ENCODE data around the gene FLNA. TPM values are rescaled to one million over a fixed set of nuclear protein-coding genes. Genes with fewer than 3 reads are reported as not detected.

The FLNA gene
- total RNA-seq, 1 donor from 2014 or later: 2,809 TPM

- H3K27me3 Mint-ChIP-seq (ENCODE audit: low read depth, unreplicated experiment): no peaks in the 10 kb centered on the region
- H3K9me3 ChIP-seq (ENCODE audit: insufficient read depth, low read depth, low read length): no peaks in the 10 kb centered on the region
- peaks cover 45% of the 10 kb centered on the region for H3K79me2 ChIP-seq (ENCODE audit: insufficient read depth, low read length)
- peaks cover 4% of the 10 kb centered on the region for H3K4me1 Mint-ChIP-seq (ENCODE audit: low read depth, unreplicated experiment)
- H3K36me3 Mint-ChIP-seq (ENCODE audit: low read depth, unreplicated experiment): no peaks in the 10 kb centered on the region
- H3K27ac Mint-ChIP-seq (ENCODE audit: unreplicated experiment): no peak overlapping the region
- H3K9ac ChIP-seq (ENCODE audit: low read length): peak overlapping the region; percentile 84
- DNase-seq (ENCODE audit: low read depth) (no peak), FAIRE-seq (peak; percentile 78)
- TF ChIP-seq EZH2 (IDR thresholded peaks at IDR 0.05; ENCODE audit: insufficient read depth, low read length): no peak
- no peak for TF ChIP-seq CTCF (IDR thresholded peaks at IDR 0.05; ENCODE audit: insufficient read depth, low read depth, low read length)
- H3K27ac ChIP-seq (ENCODE audit: low read depth, low read length): peak overlapping the region; percentile 80
- H3K4me3 ChIP-seq (ENCODE audit: insufficient read depth, low read depth, low read length): peak overlapping the region; percentile 39
- no peaks in the 10 kb centered on the region for H3K9me3 Mint-ChIP-seq (ENCODE audit: unreplicated experiment)
- H3K4me1 ChIP-seq (ENCODE audit: insufficient read depth, low read length): peaks cover 16% of the 10 kb centered on the region
- peak overlapping the region; percentile 82 for H3K4me2 ChIP-seq (ENCODE audit: low read length)
- H3K4me3 Mint-ChIP-seq (ENCODE audit: unreplicated experiment): peak overlapping the region; percentile 54
- H3K36me3 ChIP-seq (ENCODE audit: insufficient read depth, low read length): no peaks in the 10 kb centered on the region
- peak overlapping the region; percentile 47 for H2AFZ ChIP-seq (ENCODE audit: low read depth, low read length)
- H4K20me1 ChIP-seq (ENCODE audit: insufficient read depth, low read length): peaks cover 25% of the 10 kb centered on the region
- no peaks in the 10 kb centered on the region for H3K27me3 ChIP-seq (ENCODE audit: insufficient read depth, low read length)
These were observed 3.8 kb upstream of the FLNA start for GRCh38 chrX:154378059-154378798.

GRCh38 chrX:154376774-154377173, 2.3 kb upstream of the FLNA start:
- Mint-ChIP-seq H3K4me1 (ENCODE audit: low read depth, unreplicated experiment) (peaks cover 4% of the 10 kb centered on the region), H3K9me3 (ENCODE audit: unreplicated experiment) (no peaks in the 10 kb centered on the region), H3K27me3 (ENCODE audit: low read depth, unreplicated experiment) (no peaks in the 10 kb centered on the region), H3K4me3 (ENCODE audit: unreplicated experiment) (peak overlapping the region; percentile 34), H3K36me3 (ENCODE audit: low read depth, unreplicated experiment) (no peaks in the 10 kb centered on the region), H3K27ac (ENCODE audit: unreplicated experiment) (no peak overlapping the region)
- H3K36me3 ChIP-seq (ENCODE audit: insufficient read depth, low read length): no peaks in the 10 kb centered on the region
- H3K9ac ChIP-seq (ENCODE audit: low read length): no peak overlapping the region
- H2AFZ ChIP-seq (ENCODE audit: low read depth, low read length): no peak overlapping the region
- no peak for TF ChIP-seq CTCF (IDR thresholded peaks at IDR 0.05; ENCODE audit: insufficient read depth, low read depth, low read length)
- no peak for TF ChIP-seq EZH2 (IDR thresholded peaks at IDR 0.05; ENCODE audit: insufficient read depth, low read length)
- FAIRE-seq (no peak), DNase-seq (ENCODE audit: low read depth) (no peak)
- H3K4me3 ChIP-seq (ENCODE audit: insufficient read depth, low read depth, low read length): no peak overlapping the region
- peaks cover 20% of the 10 kb centered on the region for H3K4me1 ChIP-seq (ENCODE audit: insufficient read depth, low read length)
- peaks cover 24% of the 10 kb centered on the region for H4K20me1 ChIP-seq (ENCODE audit: insufficient read depth, low read length)
- no peaks in the 10 kb centered on the region for H3K27me3 ChIP-seq (ENCODE audit: insufficient read depth, low read length)
- H3K79me2 ChIP-seq (ENCODE audit: insufficient read depth, low read length): peaks cover 60% of the 10 kb centered on the region
- H3K9me3 ChIP-seq (ENCODE audit: insufficient read depth, low read depth, low read length): no peaks in the 10 kb centered on the region
- H3K4me2 ChIP-seq (ENCODE audit: low read length): no peak overlapping the region
- H3K27ac ChIP-seq (ENCODE audit: low read depth, low read length): no peak overlapping the region

DNA sequence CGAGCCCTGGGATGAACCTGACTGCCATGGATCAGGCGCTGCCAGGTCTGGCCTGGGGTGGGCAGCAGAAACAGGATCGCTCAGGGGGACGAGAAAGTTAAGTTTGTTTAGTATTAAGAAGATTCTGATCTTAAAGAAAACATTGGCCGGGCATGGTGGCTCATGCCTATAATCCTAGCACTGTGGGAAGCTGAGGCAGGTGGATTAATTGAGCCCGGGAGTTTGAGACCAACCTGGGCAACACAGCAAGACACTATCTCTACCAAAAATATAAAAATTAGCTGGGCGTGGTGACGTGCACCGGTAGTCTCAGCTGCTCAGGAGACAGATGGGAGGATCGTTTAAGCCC, 696 bp upstream of the FLNA start:
- no peak for TF ChIP-seq CTCF (IDR thresholded peaks at IDR 0.05; ENCODE audit: insufficient read depth, low read depth, low read length)
- no peak for TF ChIP-seq EZH2 (IDR thresholded peaks at IDR 0.05; ENCODE audit: insufficient read depth, low read length)
- no peak for FAIRE-seq

More for the DNA sequence above, 696 bp upstream of the FLNA start:
- Histone ChIP-seq H3K79me2 (ENCODE audit: insufficient read depth, low read length) (peaks cover 65% of the 10 kb centered on the region), H3K4me2 (ENCODE audit: low read length) (peak overlapping the region; percentile 82), H3K27ac (ENCODE audit: low read depth, low read length) (peak overlapping the region; percentile 26), H3K36me3 (ENCODE audit: insufficient read depth, low read length) (peaks cover under 1% of the 10 kb centered on the region), H3K4me1 (ENCODE audit: insufficient read depth, low read length) (peaks cover 13% of the 10 kb centered on the region), H3K27me3 (ENCODE audit: insufficient read depth, low read length) (no peaks in the 10 kb centered on the region), H3K4me3 (ENCODE audit: insufficient read depth, low read depth, low read length) (peak overlapping the region; percentile 28), H3K9me3 (ENCODE audit: insufficient read depth, low read depth, low read length) (no peaks in the 10 kb centered on the region), H3K9ac (ENCODE audit: low read length) (peak overlapping the region; percentile 65), H2AFZ (ENCODE audit: low read depth, low read length) (no peak overlapping the region), H4K20me1 (ENCODE audit: insufficient read depth, low read length) (peaks cover 16% of the 10 kb centered on the region)
- peaks cover 4% of the 10 kb centered on the region for H3K4me1 Mint-ChIP-seq (ENCODE audit: low read depth, unreplicated experiment)
- no peak overlapping the region for H3K27ac Mint-ChIP-seq (ENCODE audit: unreplicated experiment)
- peaks cover under 1% of the 10 kb centered on the region for H3K36me3 Mint-ChIP-seq (ENCODE audit: low read depth, unreplicated experiment)
- no peaks in the 10 kb centered on the region for H3K27me3 Mint-ChIP-seq (ENCODE audit: low read depth, unreplicated experiment)
- H3K4me3 Mint-ChIP-seq (ENCODE audit: unreplicated experiment): peak overlapping the region; percentile 75
- no peaks in the 10 kb centered on the region for H3K9me3 Mint-ChIP-seq (ENCODE audit: unreplicated experiment)
- no peak for DNase-seq (ENCODE audit: low read depth)

All from astrocyte (in vitro differentiated cells and primary cell).